Choroid plexus epithelial cell (primary cell): ENCODE measurements around the gene PLPP4.

Source experiments
- DNase-seq: peaks from one replicate; pipeline ENCODE4 v3.0.0-alpha.2; 2010; ENCODE audit warnings: low read depth
- H3K4me3 ChIP-seq: 2 replicates; pipeline ENCODE4 v1.5.1; 2011; ENCODE audit warnings: low read depth, mild to moderate bottlenecking, control low read depth, low read length, moderate library complexity
- CTCF ChIP-seq: conservative IDR thresholded peaks from 2 replicates; pipeline ENCODE4 v1.5.1; 2011; ENCODE audit warnings: low read depth, mild to moderate bottlenecking, control low read depth, inconsistent platforms, low read length, moderate library complexity

Gene PLPP4

GRCh38 chr10:120456626-120457430 lies at the start of gene PLPP4:
Gene PLPP4, plus strand, starts transcription at chr10:120457227. Its CDS starts 79 bp downstream, at chr10:120457306.
- no peak for TF ChIP-seq CTCF
- peak; percentile 55 for DNase-seq
- H3K4me3 ChIP-seq = peak within 1 kb of the TSS; percentile 70

- H3K4me3 ChIP-seq = no peak overlapping the region
- no peak for TF ChIP-seq CTCF
- DNase-seq = no peak
These were observed 47.2 kb upstream of the PLPP4 start for GRCh38 chr10:120409816-120410215.

DNA sequence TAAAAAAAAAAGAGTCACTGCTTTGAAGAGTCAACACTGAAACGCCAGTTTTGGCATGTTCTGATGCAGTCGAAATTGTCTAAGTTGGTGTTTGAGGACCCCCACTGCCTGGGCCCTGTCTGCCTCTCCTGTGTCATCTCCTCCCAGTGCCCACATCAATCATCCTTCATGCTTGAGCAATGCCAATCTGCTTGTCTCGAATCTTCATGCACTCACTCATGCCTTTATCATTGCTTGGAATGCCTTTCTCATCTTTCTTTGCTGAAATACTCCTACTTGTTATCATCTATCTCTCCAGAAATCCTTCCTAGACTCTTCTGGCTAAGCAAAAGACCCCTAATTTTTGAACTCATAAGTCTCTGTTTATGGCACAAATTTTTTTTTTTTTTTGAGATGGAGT lies 42.1 kb upstream of the PLPP4 start:
- no peak for TF ChIP-seq CTCF
- H3K4me3 ChIP-seq = no peak overlapping the region
- no peak for DNase-seq

DNA sequence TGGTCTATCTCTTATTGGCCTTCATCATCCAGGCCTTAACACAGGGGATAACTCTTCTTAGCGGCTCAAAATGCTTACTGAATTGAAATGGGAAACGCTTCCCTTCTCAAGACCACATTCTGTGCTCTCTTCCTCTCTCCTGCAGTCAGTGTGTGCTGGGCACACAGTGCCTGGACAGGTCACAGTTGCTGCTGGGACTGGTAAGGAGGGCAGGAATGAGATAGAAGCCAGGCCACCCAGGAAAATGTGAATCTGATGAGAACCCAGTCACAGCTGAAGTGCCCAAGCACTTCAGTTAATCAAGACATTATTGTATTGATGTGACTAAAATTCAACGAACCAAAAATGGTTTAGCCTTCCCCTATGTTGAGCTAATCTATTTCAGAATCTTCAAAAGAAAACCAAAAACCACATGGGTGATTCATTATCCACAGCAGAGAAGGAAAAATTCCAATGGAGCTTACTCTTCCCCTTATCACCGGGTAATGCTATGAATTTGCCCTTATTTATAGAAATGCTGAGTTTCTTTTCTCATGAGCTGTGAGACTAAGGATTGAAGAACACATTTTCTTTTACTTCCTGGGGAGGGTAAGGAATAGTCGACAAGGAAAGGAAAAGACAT lies 41.2 kb upstream of the PLPP4 start:
- DNase-seq = peak; percentile 90
- TF ChIP-seq CTCF = no peak
- H3K4me3 ChIP-seq = no peak overlapping the region

DNA sequence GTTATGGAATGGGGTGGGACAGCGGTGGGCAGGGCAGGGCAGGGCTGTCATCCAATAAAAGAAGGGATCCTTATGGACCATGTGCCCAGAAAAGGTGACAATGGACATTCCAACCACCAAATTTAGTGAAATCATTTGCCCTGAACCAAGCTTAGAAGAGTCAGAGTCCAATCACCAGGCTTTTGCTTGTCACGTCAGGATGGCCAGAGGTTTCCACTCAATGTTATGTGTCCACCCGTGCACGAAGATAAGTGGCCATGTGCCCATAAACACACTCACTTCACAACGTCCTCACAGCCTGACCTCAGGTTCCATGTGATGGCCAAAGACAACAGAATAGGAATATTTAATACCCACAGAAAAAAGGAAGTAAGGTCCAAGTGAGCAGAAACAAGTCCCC lies 36.6 kb upstream of the PLPP4 start:
- DNase-seq = no peak
- TF ChIP-seq CTCF = no peak
- no peak overlapping the region for H3K4me3 ChIP-seq

DNA sequence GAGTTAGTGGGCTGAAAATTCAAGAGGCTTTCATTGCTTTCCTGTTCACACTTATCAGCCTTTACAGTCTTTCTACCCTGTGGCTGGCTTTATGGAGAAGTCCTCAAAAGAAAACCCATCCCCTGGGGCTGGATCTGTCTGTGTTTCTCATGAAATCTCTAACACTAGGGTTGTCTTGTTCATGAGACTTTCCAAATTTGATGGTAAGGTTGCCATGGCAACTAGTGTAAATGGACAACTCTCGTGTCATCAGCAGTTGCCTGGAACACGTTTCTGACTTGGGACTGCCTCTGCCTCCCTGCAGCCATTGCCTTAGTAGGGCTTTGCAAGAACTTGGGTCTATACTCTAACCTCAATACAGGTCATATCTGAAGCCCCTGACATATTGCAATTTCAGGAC lies 35.8 kb upstream of the PLPP4 start:
- TF ChIP-seq CTCF = no peak
- H3K4me3 ChIP-seq = no peak overlapping the region
- no peak for DNase-seq
